NCI-H446 (cell line): ENCODE measurements around the gene TOMM6.
A peak's percentile ranks its signal among the peaks of the same experiment; 100 is the strongest.
"Not testable (repeated sequence)": the region's sequence is repeated elsewhere in the genome, so short reads cannot be mapped to it uniquely, and the experiment has no call there.

Experiments used
- DNase-seq, 2 experiments: peaks; one replicate each; lab custom pipeline; 2025; lab: John Stamatoyannopoulos, UW

The TOMM6 gene

DNA sequence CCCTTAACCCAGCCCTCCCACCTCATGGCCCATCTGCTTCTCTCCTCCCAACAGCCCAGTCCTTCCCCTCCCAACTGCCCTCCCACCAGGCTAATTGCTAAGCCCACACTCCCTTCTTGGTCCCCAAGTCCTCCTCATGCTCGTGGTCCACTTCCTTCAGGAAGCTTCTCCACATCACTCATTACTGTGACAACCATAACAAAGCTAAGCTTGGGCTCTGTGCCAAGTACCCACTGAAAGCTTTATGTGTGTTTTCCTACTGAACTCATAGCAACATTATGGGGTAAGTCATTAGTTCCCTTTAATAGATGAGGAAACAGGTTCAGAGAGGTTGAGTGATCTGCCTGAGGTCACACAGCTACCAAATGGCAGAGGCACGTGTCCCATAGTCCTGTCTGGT, 24.0 kb upstream of the TOMM6 start:
- no peak for DNase-seq

DNA sequence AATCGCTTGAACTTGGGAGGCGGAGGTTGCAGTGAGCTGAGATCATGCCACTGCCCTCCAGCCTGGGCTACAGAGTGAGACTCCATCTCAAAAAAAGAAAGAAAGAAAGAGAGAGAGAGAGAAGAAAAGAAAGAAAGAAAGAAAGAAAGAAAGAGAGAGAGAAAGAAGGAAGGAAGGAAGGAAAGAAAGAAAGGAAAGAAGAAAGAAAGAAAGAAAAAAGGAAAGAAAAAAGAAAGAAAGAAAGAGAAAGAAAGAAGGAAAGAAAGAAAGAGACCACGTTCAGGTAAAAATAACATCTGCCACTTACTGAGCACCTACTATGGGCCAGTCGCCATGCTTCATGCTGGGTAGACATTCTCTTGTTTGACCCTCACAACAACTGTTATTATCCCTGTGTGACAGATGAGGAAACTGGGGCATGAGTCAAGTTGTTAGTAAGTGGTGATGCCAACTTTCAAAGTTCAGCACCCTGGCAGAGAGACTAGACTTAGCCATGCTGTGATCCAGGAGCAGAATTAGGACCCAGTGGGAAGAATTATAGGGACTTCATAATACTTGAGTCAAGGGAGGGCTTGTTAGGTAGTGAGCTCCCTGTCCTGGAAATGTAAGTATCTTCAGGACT, 21.3 kb upstream of the TOMM6 start:
- not testable (repeated sequence) for DNase-seq

DNA sequence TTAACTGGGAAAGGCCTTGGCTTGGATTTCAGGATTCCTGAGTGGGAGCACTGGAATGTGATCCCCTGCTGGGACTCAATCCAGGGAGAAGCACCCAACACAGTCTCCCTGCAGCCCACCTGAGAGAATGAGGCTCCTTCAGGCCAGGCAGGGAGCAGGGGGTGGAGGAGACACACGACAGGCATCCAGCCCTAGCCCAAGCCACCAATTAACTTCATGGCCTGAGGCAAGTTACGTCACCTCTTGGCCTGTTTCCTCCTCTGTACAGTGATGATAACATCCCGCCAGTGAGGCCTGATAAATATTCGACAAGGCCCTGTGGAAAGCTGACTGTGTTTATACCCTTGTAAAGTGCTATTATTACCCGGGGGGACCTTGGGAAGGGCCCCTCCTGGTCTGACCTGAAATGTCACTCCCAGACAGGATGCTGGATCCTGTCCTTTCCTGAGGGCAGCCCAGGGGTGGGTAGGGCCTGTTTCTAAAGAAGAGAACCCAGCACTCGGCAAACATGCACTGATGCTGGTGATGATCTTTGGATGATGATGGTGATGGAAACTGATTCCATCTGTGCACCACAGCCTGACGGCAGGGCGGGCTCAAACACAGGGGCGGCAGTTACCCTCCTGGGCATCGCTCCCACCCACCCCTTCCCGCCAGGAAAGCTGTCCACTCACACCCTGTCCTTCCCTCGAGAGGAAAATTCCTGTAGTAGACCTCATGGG, 20.2 kb upstream of the TOMM6 start:
- DNase-seq, result no peak

DNA sequence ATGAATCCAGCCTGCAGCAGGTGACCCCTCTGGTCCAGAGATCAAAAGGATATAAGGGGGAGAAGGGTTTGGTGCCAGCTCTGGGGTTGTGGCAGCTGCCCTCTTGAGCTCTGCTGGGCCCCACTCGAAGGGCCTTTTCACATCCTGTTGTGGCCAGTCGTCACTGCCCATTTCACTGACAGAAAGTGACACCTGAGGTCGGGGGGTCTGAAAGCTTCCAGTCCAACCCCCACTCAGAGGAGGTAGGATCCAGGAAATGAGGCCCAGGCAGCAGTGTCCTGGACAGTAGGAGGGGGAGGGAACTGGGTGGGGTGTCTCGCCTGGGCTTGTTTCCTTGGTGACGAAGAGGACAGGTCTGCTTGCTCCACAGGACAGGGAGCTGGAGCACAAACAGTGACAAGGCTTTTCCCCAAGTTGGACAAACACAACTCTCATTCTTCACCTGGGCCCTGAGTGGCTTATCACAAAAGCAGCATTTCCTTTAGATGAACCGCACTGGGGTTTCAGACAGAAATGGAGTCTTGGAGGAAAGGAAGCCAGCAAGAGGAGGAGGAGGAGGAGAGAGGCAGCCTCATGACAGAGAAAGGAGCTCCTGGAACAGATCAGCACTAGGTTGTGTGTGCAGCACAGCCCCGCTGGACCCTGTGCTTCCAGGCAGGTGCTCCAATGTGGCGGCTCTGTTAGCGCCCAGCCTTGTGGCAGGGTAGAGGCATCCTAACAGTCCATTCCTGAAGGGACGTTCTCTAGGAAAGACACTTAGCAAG, 18.8 kb upstream of the TOMM6 start:
- DNase-seq, result no peak

DNA sequence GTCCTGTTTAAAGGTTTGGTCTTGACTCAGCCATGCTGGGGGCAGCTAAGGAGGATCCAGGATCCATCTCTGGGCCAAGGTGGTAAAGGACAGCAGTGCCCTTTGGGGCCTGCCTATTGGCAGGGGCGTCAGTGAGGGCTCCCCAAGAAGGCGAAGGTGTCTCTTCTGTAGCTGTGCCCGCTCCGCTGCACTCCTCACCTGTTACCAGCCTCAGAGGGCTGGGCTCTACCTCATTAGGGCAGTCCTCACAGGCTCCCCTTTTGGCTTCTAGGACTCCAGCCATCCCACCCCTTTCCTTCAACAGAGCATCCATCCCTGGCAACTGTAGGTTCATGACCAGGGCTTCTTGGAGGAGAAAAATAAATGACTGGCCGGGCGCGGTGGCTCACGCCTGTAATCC, 18.1 kb upstream of the TOMM6 start:
- DNase-seq, result no peak

DNA sequence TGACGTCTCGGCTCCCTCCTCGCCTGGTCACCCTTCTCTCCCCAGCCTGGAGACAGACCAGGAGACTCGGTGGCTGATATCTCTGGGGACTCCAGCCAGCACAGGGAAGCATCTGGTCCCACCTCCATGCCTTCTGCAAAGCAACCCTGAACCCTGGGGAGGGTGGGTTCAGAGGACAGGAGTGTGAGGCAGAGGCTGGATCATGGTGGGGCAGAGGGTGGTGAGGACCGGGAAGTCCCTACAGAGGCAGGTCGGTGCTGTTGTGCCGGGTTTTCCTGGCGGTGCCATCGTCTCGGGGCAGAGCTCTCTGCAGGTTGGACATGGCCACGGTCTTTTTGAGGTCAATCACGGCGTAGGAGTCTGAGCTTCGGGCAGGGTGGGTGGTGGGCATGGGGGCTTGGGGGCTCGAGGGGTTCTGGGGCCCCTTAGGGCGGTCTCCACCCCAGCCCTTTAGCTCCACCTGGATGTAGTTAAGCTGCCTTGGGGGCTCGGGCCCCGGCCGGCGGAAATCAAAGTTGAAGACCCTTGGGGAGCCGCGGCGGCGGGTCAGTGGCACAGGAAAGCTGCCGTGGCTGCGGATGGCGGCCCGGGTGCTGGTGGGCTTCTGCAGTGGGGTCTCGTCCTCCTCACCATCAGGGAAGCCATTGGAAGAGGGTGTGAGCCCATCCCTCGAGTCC, 17.0 kb upstream of the TOMM6 start:
- no peak for DNase-seq

DNA sequence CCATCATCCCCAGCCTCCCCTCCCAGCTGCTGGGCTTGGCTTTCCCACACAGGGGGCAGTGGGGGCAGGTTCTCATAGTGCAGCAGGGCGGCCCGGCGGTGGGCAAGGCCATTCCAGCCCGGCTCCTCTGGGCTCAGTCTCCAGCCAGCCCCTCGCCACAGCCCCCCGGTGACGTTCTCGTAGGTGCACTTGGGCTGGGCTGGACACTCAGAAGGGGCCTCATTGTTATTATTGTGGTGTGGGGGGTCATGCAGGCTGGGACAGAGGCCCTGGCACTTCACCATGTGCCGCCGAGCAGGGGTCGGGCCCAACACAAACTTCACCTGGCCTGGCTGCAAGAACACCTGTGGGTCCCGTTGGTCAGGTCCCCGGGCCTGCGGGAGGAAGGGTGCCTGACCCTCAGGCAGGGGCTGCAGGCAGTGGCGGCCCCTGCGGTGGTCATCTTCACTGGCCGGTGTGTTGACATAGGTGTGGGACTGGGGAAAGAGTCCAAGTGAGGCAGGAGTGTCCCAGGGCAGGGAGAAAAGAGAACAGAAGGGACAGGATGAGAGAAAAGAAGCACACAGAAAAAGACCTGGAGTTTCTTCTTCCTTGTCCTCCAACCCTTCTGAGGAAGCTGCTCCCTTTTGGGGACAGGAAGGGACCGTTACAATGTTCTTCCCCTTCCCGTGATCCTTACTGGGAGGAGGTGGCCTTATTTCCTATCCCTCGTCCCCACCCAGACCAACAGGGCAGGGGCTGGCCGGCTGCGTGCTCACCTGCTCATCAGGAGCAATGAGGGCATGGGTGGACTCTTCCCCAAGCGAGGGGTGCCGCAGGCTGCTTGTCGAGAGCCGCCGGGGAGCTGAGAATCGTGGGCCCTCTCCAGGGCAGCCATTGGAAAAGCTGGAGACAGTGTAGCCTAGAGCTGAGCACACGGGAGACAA, 16.2 kb upstream of the TOMM6 start:
- no peak for DNase-seq

DNA sequence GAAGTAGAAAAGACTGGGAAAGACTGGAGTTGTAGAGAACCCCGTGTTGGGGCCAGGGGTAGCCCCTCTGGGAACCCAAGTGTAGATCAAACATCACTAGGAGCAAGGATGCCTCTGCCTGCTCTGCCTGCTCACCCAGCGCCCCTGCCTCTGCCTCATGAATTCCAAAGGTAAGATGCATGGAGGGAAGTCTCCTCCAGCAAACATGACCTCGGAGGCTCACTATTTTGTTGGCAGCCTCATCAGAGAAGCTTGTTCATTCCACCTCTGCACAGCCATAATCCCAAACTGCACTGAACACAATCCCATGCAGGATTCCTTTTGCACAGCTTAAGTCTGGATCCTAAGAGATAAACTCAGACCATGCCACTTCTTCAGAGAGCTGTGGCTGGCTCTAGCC, 12.7 kb upstream of the TOMM6 start:
- no peak for DNase-seq

DNA sequence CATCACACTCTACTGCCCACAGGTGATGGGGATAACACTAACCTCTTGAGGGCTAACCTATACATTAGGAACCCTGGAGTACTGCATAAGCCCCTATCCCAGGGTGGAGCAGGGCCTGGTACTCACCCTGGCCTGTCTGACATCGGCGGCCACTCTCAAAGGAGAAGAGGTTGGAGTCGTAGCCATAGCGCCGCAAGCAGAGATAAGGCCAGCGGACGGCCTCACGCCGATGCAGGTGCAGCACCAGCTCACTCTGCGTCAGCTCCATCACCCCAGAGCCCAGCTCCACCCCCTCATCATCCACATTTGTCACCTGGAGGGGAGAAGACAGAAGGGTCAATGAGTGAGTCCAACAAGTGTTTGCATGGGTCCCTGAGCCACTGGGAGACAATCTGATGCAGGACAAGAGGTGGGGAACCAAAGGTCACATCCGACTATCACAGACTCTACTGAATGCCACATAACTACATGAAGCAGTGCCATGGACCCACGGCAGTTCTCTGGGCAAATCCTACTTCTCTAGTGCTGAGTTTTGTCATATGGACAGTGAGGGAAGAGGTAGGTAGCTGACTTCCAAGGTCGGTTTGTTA, 12.1 kb upstream of the TOMM6 start:
- DNase-seq, result no peak

DNA sequence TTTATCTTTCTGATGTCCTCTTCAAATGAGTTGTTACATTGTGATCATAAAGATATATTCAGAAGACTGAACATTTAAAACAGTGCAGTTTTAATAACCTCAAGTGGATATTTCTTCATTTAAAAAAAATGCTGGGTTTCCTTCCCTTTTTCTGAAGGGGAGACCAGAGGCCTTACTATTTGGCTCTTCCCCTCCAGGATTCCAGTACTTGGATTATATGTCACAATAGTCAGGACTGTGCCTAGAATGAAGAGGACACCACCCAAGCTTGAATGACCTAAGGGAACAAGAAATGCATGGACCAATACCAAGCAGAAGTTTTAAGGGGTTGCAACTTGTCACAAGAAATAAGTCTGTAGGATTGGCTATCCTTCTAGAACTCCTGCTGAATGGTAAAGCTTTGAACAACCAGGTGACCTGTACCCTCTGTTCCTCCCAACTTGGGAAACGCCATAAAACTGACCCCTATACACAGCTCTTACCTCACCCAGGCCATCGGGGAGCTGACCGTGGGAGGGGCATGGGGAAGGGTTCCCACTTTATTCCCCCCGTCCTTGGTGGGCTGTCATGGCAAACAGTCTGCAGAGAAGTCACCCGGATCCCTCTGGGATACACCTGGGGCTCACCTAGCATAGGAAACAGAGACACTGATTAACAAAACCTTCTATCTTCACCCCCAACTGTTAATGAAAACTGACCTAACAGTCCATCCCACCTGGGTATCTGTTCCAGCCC, 9.8 kb upstream of the TOMM6 start:
- DNase-seq, result no peak

DNA sequence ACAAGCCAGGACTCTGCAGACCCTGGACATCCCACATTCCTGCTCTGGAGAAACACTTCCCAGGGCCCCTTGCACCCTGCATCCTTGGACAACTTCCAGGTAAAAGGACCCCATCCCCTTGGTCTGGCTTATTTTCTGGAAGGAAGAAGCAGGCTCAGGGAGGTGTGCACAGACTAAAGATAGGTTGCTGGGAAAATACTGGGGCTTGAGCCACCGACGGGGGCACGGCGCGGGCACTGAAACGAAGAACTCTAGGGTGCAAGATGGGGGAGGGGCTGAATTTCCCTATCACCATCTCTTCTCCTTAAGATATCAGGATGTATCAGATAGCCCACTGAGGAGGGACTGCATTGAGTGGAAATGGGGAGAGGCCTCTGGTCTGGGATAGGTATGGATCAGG, 8.6 kb upstream of the TOMM6 start:
- no peak for DNase-seq

DNA sequence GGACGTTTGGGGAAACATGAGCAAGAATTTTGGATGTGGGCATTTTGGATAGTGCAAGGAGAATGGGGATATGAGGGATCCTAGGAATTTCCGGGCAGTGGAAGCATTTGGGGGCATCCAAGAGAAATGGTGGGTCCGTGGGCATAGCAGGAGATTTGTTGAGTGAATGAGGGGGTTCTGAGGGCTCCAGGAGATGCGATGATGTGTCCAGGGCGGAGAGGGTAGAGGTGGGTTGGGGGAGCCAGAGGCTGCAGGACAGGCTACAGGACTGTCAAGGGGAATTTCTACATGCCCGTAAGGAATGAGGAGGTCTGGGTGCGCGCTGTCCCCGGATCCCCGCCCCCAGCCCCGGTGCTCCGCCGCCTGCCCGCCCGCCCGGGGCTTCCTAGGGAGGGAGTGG, 8.2 kb upstream of the TOMM6 start:
- DNase-seq, result no peak

DNA sequence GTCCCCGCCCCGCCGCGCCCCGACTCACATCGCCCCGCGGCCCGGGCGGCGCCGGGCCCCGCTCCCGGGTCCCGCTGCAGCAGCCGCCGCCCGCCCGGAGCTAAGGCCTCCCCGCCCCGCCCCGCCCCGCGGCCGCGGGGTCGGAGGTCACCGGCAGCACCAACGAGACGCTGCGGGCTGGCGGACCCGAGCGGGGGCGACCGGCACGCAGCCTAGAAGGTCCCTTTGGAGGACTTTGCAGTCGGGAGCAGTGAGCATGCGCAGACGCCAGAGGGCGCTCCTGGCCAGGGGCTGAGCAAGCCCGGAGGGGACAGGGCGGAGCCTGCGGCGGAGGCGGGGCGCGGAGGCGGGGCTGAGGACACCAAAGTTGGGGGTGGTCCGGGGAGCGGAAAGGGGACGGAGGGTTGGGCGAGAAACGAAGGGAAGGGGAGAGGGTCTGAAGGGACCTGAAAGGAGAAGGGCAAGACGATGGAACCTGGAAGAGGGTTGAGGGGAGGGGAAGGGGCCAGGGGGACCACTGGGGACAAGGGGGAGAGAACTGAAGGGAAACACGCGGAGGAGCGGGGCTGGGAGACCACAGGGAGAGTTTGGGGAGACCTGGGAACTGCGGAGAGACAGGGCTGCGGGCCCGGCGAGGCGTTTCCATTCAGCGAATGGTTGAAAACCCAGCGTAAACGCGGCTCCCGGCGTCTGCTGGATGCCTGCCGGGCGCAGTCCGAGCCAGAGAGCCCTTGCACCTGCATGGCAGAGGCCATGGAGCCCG, 7.5 kb upstream of the TOMM6 start, which contains the start of gene FRS3:
Gene FRS3, minus strand, starts transcription at position 113 of the 763 bp plus-strand sequence. CDS start 2,913 bp downstream, outside the sequence.
- DNase-seq, result peak; percentile 88 to 96

DNA sequence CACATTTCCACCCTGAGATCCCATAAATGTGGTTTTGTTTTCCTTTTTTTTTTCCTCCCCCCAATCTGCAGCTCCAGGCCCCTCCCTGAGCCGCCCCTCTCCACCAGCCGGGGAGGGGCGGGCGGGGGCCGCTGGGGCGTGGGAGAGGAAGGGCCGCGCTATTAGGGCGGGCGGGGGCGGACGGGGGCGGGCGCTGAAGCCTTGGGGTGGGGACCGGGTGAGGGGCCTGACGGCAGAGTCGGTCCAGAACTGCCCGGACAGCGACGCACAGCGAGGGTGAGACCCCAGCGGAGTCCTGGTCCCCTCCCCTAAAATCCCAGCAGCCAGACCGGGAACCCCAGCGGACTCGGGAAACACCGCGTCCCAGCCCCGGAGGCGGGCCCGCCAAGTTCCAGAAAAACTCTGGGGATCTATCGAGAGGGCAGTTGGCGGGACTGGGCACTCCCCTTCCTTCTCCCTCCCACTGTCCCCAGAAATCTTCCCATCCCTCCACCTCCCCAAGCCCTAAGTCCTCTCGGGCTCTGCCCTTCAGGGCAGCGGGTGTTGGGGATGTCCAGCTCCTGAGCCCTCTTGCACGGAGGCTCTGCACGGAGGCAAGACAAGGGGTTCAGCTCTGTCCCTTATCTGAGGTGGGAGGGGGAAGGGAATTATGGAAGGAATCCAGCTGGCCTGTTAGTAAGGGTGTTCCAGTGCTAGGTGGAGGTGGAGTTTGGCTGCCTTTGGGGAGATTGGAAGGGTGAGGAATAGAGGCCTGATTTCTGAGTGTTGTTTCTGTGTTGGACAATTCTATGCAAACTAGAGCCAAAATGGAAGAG, 6.7 kb upstream of the TOMM6 start, which contains the start of gene PRICKLE4:
Gene PRICKLE4, plus strand, starts transcription at position 232 of the 815 bp plus-strand sequence. CDS start 2,692 bp downstream, outside the sequence.
- peak in 1 of 2 experiments; percentile 11 for DNase-seq

DNA sequence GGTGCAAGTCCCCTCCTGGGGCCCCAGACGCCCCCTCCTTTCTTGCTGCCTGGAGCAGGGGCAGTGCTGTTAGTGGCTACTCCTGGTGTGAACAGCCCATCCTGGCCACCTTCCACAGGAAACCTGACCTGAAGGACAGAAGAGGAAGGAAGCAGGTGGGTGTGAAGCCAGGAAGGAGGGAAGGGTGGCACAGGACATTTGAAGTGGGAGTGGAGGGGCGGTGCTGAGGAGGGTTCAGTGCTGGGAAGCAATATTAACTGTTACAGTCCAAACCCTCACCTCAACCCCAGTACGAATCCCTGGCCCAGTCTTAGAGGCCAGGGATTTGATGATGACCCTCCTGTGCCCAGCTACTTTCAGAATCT, 6.1 kb upstream of the TOMM6 start:
- DNase-seq, result no peak

DNA sequence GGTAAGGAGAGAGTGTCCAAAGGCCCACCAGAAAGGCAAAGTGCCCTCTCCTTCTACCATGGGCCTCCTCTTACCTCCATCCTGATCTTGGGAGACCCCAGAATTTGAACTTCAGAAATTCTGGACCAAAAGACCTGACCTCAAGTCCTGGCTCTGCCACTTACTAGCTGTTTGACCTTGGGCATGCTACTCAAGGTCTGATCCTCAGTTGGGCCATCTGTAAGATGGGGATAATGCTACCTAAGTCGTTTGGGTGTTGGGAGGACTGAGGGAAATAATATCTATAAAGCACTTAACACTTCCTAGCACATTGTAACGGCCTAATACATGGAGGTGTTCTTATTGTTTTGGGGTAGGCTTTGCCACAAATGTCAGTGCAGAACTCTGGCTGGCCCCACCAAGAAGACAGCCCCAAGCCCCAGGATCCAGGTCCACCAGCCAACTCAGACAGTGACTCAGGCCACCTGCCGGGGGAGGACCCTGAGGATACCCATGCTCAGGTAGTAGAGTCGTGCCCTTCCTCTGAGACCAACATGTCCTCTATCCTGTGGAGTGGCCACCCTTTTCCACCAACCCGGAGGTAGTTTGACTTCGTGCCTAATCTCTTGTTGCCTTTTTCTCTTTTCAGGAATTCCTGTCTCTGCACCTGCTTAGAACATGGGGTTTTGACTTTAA, 4.3 kb upstream of the TOMM6 start:
- no peak for DNase-seq

DNA sequence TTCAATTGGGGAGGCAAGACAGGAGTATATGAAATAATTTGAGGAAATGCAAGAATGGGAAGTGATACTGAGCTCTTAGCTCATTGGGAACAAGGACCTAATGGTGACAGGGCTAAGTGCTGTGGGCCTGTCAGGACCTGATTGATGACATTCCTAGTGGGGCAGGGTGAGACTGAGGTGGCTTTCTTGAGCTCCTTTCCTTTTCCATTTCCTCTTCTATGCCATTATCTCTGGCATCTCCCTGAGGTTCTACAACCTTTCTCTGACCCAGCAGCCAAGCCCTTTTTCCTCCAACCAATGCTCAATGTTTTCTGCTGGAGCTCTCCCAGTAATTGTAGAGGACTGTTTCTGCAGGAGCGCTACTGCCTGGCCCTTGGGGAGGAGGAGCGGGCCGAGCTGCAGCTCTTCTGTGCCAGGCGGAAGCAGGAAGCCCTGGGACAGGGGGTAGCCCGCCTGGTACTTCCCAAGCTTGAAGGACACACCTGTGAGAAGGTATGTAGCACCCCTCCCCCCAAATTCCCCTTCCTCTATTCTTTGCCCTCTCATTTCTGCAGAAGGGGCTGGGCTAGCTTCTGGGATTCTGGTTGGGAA, 2.8 kb upstream of the TOMM6 start:
- DNase-seq, result no peak

DNA sequence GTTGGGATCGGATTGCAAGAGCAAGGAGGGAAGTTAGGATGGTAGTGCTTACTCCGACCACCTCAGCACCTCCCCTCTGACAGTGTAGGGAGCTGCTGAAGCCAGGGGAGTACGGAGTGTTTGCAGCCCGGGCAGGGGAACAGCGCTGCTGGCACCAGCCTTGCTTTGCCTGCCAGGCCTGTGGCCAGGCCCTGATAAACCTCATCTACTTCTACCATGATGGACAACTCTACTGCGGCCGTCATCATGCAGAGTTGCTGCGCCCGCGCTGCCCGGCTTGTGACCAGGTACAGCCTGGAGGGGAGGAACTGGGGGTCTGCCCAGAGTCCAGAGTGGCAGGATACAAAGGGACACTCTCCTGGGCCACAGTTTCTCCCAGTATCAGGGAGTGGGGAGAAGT, 2.2 kb upstream of the TOMM6 start:
- no peak for DNase-seq
